Spleen (tissue), 3 donors: Measurements from ENCODE around the gene WFIKKN2.

Experiments used
- POLR2A ChIP-seq, 3 donors: fragments of 450-650 bp; IDR thresholded peaks; one replicate each; pipeline ENCODE4 v1.5.1; 2017; ENCODE audit warnings: antibody characterized with exemption in 3 of 3, mild to moderate bottlenecking in 1 of 3
- POLR2AphosphoS5 ChIP-seq, 3 donors: sonication (generic); formaldehyde crosslinking; IDR thresholded peaks; one replicate each; pipeline ENCODE4 v1.5.1; 2017; ENCODE audit warnings: antibody characterized with exemption in 3 of 3

DNA sequence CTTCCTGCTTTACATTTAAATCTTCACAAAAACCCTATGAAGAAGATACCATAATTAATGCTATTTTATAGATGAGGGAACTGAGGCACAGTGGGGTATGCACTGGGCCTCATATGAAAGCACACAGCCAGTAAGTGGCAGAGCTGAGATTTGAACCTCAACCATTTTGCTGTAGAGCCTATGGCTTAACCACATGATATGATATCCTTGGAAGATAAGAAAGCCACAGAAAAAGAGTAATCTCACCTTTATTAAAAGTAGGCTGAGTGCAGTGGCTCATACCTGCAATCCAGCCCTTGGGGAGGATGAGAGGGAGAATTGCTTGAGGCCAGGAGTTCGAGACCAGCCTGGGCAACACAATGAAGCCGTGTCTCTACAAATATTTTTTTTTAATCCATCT, 45.8 kb downstream of the WFIKKN2 start:
- no peak for TF ChIP-seq POLR2A (IDR thresholded peaks at IDR 0.05)
- TF ChIP-seq POLR2AphosphoS5 (IDR thresholded peaks at IDR 0.05), result no peak
